GM12878 (cell line): Measurements from ENCODE around the gene CD55. TPM values are rescaled to one million over a fixed set of nuclear protein-coding genes. Genes with fewer than 3 reads are reported as not detected.

Experiments
- ATF7 ChIP-seq: fragments of 450-650 bp; IDR thresholded peaks from 2 replicates; pipeline ENCODE4 v1.6.1; 2016; ENCODE audit warnings: low read depth, mild to moderate bottlenecking
- CBX5 ChIP-seq: sonication (generic); IDR thresholded peaks from 2 replicates; pipeline ENCODE4 v1.6.1; 2016; ENCODE audit warnings: low read depth, moderate library complexity, mild to moderate bottlenecking, inconsistent platforms
- CHD4 ChIP-seq: fragments of 200-600 bp; sonication (generic); IDR thresholded peaks from 2 replicates; pipeline ENCODE4 v1.6.1; 2016; ENCODE audit warnings: mild to moderate bottlenecking
- CTCF ChIP-seq, 3 experiments: IDR thresholded peaks in 2 of 3; conservative IDR thresholded peaks in 1 of 3; 2 replicates each; pipeline ENCODE4 v1.5.1; 2011; ENCODE audit warnings: low read depth in 3 of 3, low read length in 3 of 3, mild to moderate bottlenecking in 3 of 3, control low read depth in 2 of 3, moderate library complexity in 2 of 3, inconsistent platforms in 1 of 3, mixed read lengths in 1 of 3; ENCODE audit not compliant: control insufficient read depth in 2 of 3, insufficient read depth in 1 of 3; ENCODE audit errors: extremely low read depth in 1 of 3
- EP300 ChIP-seq, 2 experiments: fragments of 150-350 bp in 1 of 2; IDR thresholded peaks; 2 replicates each; pipeline ENCODE4 v1.6.1; 2011 to 2012; ENCODE audit warnings: low read depth in 2 of 2, low read length in 2 of 2, borderline replicate concordance in 1 of 2, improper control_type of control experiment in 1 of 2, inconsistent platforms in 1 of 2; ENCODE audit not compliant: control insufficient read depth in 1 of 2
- ESRRA ChIP-seq: IDR thresholded peaks from 2 replicates; pipeline ENCODE4 v1.6.1; 2012; ENCODE audit warnings: mild to moderate bottlenecking, low read length, improper control_type of control experiment
- MLLT1 ChIP-seq: fragments of 450-650 bp; IDR thresholded peaks from 2 replicates; pipeline ENCODE4 v1.6.1; 2016; ENCODE audit warnings: mild to moderate bottlenecking
- NFIC ChIP-seq: IDR thresholded peaks from 2 replicates; pipeline ENCODE4 v1.6.1; 2012; ENCODE audit warnings: low read depth, mild to moderate bottlenecking, inconsistent platforms, low read length, moderate library complexity
- NFXL1 ChIP-seq: fragments of 450-650 bp; IDR thresholded peaks from 2 replicates; pipeline ENCODE4 v1.6.1; 2017; ENCODE audit warnings: antibody characterized with exemption, mild to moderate bottlenecking, borderline replicate concordance
- NKRF ChIP-seq: fragments of 450-650 bp; conservative IDR thresholded peaks from 2 replicates; pipeline ENCODE4 v1.6.1; 2017; ENCODE audit warnings: mild to moderate bottlenecking, moderate library complexity
- PAX8 ChIP-seq: fragments of 450-650 bp; IDR thresholded peaks from 2 replicates; pipeline ENCODE4 v1.6.1; 2017; ENCODE audit warnings: mild to moderate bottlenecking, moderate library complexity
- PKNOX1 ChIP-seq: fragments of 450-650 bp; IDR thresholded peaks from 2 replicates; pipeline ENCODE4 v1.6.1; 2016; ENCODE audit warnings: mild to moderate bottlenecking
- PML ChIP-seq: IDR thresholded peaks from 2 replicates; pipeline ENCODE4 v1.6.1; 2012; ENCODE audit warnings: low read length, inconsistent platforms
- POLR2AphosphoS5 ChIP-seq: IDR thresholded peaks from 2 replicates; pipeline ENCODE4 v1.6.1; 2011; ENCODE audit warnings: mild to moderate bottlenecking, low read length, inconsistent platforms
- REST ChIP-seq: IDR thresholded peaks from 2 replicates; pipeline ENCODE4 v1.6.1; 2012; ENCODE audit warnings: mild to moderate bottlenecking, low read depth, low read length
- SMC3 ChIP-seq: IDR thresholded peaks from 2 replicates; pipeline ENCODE4 v1.6.1; 2011; ENCODE audit warnings: low read length, improper control_type of control experiment, borderline replicate concordance
- SP1 ChIP-seq: IDR thresholded peaks from one replicate; pipeline ENCODE4 v1.6.1; 2011; ENCODE audit warnings: low read depth, low read length
- SRF ChIP-seq, 2 experiments: IDR thresholded peaks; 2 replicates each; pipeline ENCODE4 v1.6.1; 2011; ENCODE audit warnings: low read depth in 2 of 2, low read length in 2 of 2, mild to moderate bottlenecking in 1 of 2, moderate library complexity in 1 of 2
- ZNF384 ChIP-seq: IDR thresholded peaks from 2 replicates; pipeline ENCODE4 v1.6.1; 2012; ENCODE audit warnings: low read depth, mild to moderate bottlenecking, low read length, improper control_type of control experiment, borderline replicate concordance
- polyA plus RNA-seq, 11 experiments: library from polyadenylated mRNA; depleted of rRNA in 4 of 11; unstranded in 6 of 11; stranded (reverse) in 5 of 11; fragments of >200 nt; fragmentation: Nextera tagmentation in 4 of 11; fragmentation: Illumina TruSeq in 1 of 11; extraction: Ambion mirVana in 4 of 11; extraction: Trizol in 1 of 11; gene quantifications; 1 replicate in 1 of 11; 2 replicates in 10 of 11; pipeline versions ENCODE4 v1.2.1 to v1.2.3, GENCODE V29; 2011 to 2016; ENCODE audit warnings: inconsistent platforms in 2 of 11, missing spikeins in 2 of 11, low read depth in 1 of 11
- total RNA-seq, 4 experiments: library from RNA; depleted of rRNA in 3 of 4; stranded (reverse); fragments of >200 nt in 3 of 4; fragmentation: Illumina TruSeq in 1 of 4; extraction: Trizol in 1 of 4; gene quantifications; 2 replicates each; pipeline versions ENCODE4 v1.2.1 to v1.2.3, GENCODE V29; 2013 to 2021

CD55 gene
- total and polyA plus RNA-seq, 10 of the 15 experiments (the other 5 are each of a cell fraction or from before 2014, with no cell fraction given): 5.2 to 46.5 (median 15.1) TPM

- TF ChIP-seq SRF (IDR thresholded peaks at IDR 0.05; ENCODE audit: low read depth in 2 of 2, low read length in 2 of 2) (0 out of 4 replicates have a peak, but pooled peaks of 1 of the 2 experiments have one; percentile 7), REST (no peak), CBX5 (no peak), ESRRA (no peak), PML (no peak), PAX8 (no peak), EP300 (IDR thresholded peaks at IDR 0.05; ENCODE audit: borderline replicate concordance in 1 of 2, control insufficient read depth in 1 of 2, low read depth in 2 of 2, low read length in 2 of 2) (no peak), SMC3 (no peak), NFIC (no peak), MLLT1 (peak; percentile 30; the same call in 1 of the 2 replicates), PKNOX1 (no peak), NFXL1 (no peak), CHD4 (no peak), POLR2AphosphoS5 (no peak; the same call in 1 of the 2 replicates), CTCF (IDR thresholded peaks at IDR 0.05 in 2 of 3, conservative IDR thresholded peaks at IDR 0.05 in 1 of 3; ENCODE audit: control insufficient read depth in 2 of 3, extremely low read depth in 1 of 3, insufficient read depth in 1 of 3, low read depth in 3 of 3, low read length in 3 of 3) (no peak), SP1 (no peak), NKRF (peak; percentile 90), ZNF384 (no peak), ATF7 (no peak)
Measured at GRCh38 chr1:207321790-207322645, 540 bp downstream of the CD55 start (continued).
